HG02885 (cell line): ENCODE measurements around the gene USP17L18.
"Not testable (repeated sequence)": the region's sequence is repeated elsewhere in the genome, so short reads cannot be mapped to it uniquely, and the experiment has no call there.

Experiments used
- ATAC-seq: cut with Tn5 transposase; IDR thresholded peaks from one replicate; pipeline ENCODE4 v1.9.1; 2021; ENCODE audit warnings: mild to moderate bottlenecking; ENCODE audit not compliant: unreplicated experiment, poor library complexity

The USP17L18 gene

GRCh38 chr4:9247953-9248680 is at the start of gene USP17L18:
Gene USP17L18, plus strand, starts transcription at chr4:9248630. Its CDS starts 0 bp downstream, at chr4:9248630.
- not testable (repeated sequence) for ATAC-seq

- not testable (repeated sequence) for ATAC-seq
These were observed 38.1 kb upstream of the USP17L18 start, which contains the start of gene USP17L10 for GRCh38 chr4:9210357-9210756. Gene USP17L10, plus strand, starts transcription at chr4:9210657. Its CDS starts 0 bp downstream, at chr4:9210657.

GRCh38 chr4:9214701-9215100 is 33.7 kb upstream of the USP17L18 start:
- ATAC-seq = not testable (repeated sequence)

GRCh38 chr4:9215105-9215504 is 33.3 kb upstream of the USP17L18 start, which contains the start of gene USP17L11:
Gene USP17L11, plus strand, starts transcription at chr4:9215405. Its CDS starts 0 bp downstream, at chr4:9215405.
- ATAC-seq = not testable (repeated sequence)

GRCh38 chr4:9219852-9220251 is 28.6 kb upstream of the USP17L18 start, which contains the start of gene USP17L12:
Gene USP17L12, plus strand, starts transcription at chr4:9220152. Its CDS starts 0 bp downstream, at chr4:9220152.
- ATAC-seq = not testable (repeated sequence)

GRCh38 chr4:9224596-9224995 is 23.8 kb upstream of the USP17L18 start, which contains the start of gene USP17L13:
Gene USP17L13, plus strand, starts transcription at chr4:9224896. Its CDS starts 0 bp downstream, at chr4:9224896.
- ATAC-seq = not testable (repeated sequence)

- ATAC-seq = not testable (repeated sequence)
These were observed 18.2 kb upstream of the USP17L18 start for GRCh38 chr4:9230249-9230648.

GRCh38 chr4:9234085-9234484 is 14.3 kb upstream of the USP17L18 start, which contains the start of gene USP17L15:
Gene USP17L15, plus strand, starts transcription at chr4:9234385. Its CDS starts 0 bp downstream, at chr4:9234385.
- ATAC-seq = not testable (repeated sequence)

GRCh38 chr4:9238461-9238860 is 10.0 kb upstream of the USP17L18 start:
- not testable (repeated sequence) for ATAC-seq

GRCh38 chr4:9243579-9243978 is 4.9 kb upstream of the USP17L18 start, which contains the start of gene USP17L17:
Gene USP17L17, plus strand, starts transcription at chr4:9243879. Its CDS starts 0 bp downstream, at chr4:9243879.
- not testable (repeated sequence) for ATAC-seq

- not testable (repeated sequence) for ATAC-seq
These were observed 4.6 kb downstream of the USP17L18 start, which contains the start of gene USP17L19 for GRCh38 chr4:9253078-9253477. Gene USP17L19, plus strand, starts transcription at chr4:9253378. Its CDS starts 0 bp downstream, at chr4:9253378.

- ATAC-seq = not testable (repeated sequence)
These were observed 9.4 kb downstream of the USP17L18 start, which contains the start of gene USP17L20 for GRCh38 chr4:9257824-9258223. Gene USP17L20, plus strand, starts transcription at chr4:9258124. Its CDS starts 0 bp downstream, at chr4:9258124.

GRCh38 chr4:9262572-9262971 is 14.1 kb downstream of the USP17L18 start, which contains the start of gene USP17L21:
Gene USP17L21, plus strand, starts transcription at chr4:9262872. Its CDS starts 0 bp downstream, at chr4:9262872.
- ATAC-seq = not testable (repeated sequence)

- ATAC-seq = not testable (repeated sequence)
These were observed 18.9 kb downstream of the USP17L18 start, which contains the start of gene USP17L22 for GRCh38 chr4:9267319-9267718. Gene USP17L22, plus strand, starts transcription at chr4:9267619. Its CDS starts 0 bp downstream, at chr4:9267619.

GRCh38 chr4:9271719-9272118 is 23.3 kb downstream of the USP17L18 start:
- not testable (repeated sequence) for ATAC-seq
